Measurements from ENCODE around the gene ARID5A.

ARID5A gene

GRCh38 chr2:96524482-96525210, 11.9 kb upstream of the ARID5A start:
- H3K4me3 ChIP-seq (ENCODE audit: low read depth, low read length), result no peak overlapping the region
- TF ChIP-seq, protein P1, sequence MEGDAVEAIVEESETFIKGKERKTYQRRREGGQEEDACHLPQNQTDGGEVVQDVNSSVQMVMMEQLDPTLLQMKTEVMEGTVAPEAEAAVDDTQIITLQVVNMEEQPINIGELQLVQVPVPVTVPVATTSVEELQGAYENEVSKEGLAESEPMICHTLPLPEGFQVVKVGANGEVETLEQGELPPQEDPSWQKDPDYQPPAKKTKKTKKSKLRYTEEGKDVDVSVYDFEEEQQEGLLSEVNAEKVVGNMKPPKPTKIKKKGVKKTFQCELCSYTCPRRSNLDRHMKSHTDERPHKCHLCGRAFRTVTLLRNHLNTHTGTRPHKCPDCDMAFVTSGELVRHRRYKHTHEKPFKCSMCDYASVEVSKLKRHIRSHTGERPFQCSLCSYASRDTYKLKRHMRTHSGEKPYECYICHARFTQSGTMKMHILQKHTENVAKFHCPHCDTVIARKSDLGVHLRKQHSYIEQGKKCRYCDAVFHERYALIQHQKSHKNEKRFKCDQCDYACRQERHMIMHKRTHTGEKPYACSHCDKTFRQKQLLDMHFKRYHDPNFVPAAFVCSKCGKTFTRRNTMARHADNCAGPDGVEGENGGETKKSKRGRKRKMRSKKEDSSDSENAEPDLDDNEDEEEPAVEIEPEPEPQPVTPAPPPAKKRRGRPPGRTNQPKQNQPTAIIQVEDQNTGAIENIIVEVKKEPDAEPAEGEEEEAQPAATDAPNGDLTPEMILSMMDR (IDR thresholded peaks at IDR 0.05; ENCODE audit: low read depth, low read length), result no peak

DNA sequence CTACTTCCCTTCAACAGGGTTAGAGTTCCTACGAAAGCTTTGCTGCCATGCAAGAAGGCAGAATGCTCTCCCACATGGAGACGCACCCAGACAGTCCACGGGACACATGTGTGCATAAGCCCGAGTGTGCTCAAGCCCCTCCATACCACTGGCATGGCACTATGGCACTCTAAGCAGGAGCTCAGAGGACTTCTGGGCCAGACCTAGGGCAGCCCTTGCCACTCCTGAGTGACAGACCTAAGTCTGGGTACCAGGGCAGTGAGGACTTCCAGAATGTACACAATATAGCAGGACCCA, 11.4 kb upstream of the ARID5A start:
- TF ChIP-seq, protein P1 (IDR thresholded peaks at IDR 0.05; ENCODE audit: low read depth, low read length), result no peak

GRCh38 chr2:96526101-96526591, 10.4 kb upstream of the ARID5A start:
- H3K4me3 ChIP-seq (ENCODE audit: low read depth, low read length), result no peak overlapping the region
- TF ChIP-seq, protein P1 (IDR thresholded peaks at IDR 0.05; ENCODE audit: low read depth, low read length), result no peak

More for the DNA sequence above, 11.4 kb upstream of the ARID5A start:
- no peak overlapping the region for H3K4me3 ChIP-seq (ENCODE audit: low read depth, low read length)

GRCh38 chr2:96526615-96527285, 9.8 kb upstream of the ARID5A start:
- H3K4me3 ChIP-seq (ENCODE audit: low read depth, low read length), result peak overlapping the region; percentile 56
- TF ChIP-seq, protein P1 (IDR thresholded peaks at IDR 0.05; ENCODE audit: low read depth, low read length), result no peak

DNA sequence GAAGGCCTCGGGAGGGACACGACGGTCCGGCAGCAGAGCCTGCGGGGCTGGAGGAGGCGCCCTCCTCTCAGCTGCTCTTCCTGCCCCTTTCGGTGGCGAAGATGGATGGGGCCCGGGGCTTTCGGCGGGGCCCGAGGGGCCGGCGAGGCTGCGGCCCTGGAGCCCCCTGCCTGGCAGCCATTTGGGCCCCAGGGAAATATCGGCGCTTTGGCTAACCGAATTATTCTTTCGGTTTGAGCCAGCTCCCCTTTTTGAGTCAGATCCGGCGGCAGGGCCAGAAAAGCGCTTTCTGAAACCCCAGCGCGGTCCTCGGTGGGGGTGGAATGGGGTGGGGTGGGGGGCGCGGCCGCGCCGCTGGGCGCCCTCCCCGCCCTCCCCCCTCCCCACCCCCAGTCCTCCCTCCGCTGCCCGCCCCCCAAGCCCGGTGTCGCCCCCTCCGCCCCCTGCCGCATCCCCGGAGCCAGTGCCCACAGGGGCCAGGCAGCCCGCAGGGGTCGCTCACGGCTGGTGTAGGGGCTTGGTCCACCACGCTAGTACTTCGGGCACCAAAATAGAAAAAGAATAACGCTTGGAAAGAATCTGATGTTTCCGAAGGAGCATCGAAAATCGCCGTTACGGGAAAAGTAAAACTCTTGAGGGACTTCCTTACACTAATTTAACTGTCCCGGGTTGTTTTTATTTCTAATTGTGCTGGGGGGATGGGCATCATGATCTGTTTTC, 9.1 kb upstream of the ARID5A start:
- TF ChIP-seq, protein P1 (IDR thresholded peaks at IDR 0.05; ENCODE audit: low read depth, low read length), result peak; percentile 33
- peak overlapping the region; percentile 56 for H3K4me3 ChIP-seq (ENCODE audit: low read depth, low read length)

DNA sequence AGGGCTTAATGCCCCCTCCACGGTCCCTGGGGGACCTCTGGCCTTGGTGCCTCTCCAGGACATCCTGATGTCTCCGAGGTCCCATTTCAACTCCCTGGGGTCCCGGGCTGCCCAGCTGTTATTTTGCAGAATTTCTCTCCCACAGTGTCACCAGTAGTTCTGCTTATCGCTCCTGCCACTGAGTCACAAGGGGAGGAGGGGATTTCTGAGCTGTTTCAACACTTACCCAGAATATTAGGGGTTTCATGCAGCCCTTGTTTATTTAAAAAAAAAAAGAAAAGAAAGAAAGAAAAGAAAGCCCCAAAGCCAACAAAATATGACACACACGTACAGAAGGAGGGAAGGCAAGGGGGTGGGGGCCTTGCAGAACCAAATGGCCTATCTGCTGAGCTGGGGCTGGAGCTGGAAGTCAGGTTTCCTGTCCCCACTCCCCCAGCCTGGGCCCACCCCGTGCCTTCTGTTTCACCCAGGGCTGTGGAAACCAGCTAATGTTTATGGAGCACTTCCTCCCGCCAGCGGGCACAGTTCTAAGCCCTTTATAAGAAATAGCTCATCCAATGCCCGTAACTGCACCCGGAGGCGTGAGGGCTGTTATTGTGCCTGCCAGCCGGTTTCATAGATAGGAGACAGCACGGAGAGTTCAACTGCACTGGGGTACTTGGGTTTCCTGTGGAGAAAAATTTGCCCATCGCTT, 8.4 kb upstream of the ARID5A start:
- TF ChIP-seq, protein P1 (IDR thresholded peaks at IDR 0.05; ENCODE audit: low read depth, low read length), result no peak
- H3K4me3 ChIP-seq (ENCODE audit: low read depth, low read length), result peak overlapping the region; percentile 47
